ENCODE results near the gene ALDH2.
"Not testable (repeated sequence)": the region's sequence is repeated elsewhere in the genome, so short reads cannot be mapped to it uniquely, and the experiment has no call there.

The ALDH2 gene

GRCh38 chr12:111823891-111824290 is 57.2 kb downstream of the ALDH2 start:
- H3K4me3 ChIP-seq (ENCODE audit: low read depth, low read length): no peak overlapping the region
- no peak for DNase-seq (ENCODE audit: low read depth)
- TF ChIP-seq CTCF (IDR thresholded peaks at IDR 0.05; ENCODE audit: low read depth, low read length, missing control alignments): no peak
- in situ Hi-C loops (cut with HindIII; ENCODE audit: low sequenced_read_pairs): no loop called here

- TF ChIP-seq CTCF (IDR thresholded peaks at IDR 0.05; ENCODE audit: low read depth, low read length, missing control alignments): peak; percentile 5
- H3K4me3 ChIP-seq (ENCODE audit: low read depth, low read length); in situ Hi-C loops (cut with HindIII; ENCODE audit: low sequenced_read_pairs); DNase-seq (ENCODE audit: low read depth): not testable (repeated sequence)
These were observed 57.6 kb downstream of the ALDH2 start for GRCh38 chr12:111824312-111824711.

- in situ Hi-C loops (cut with HindIII; ENCODE audit: low sequenced_read_pairs): no loop called here
- TF ChIP-seq CTCF (IDR thresholded peaks at IDR 0.05; ENCODE audit: low read depth, low read length, missing control alignments): no peak
These were observed 58.8 kb downstream of the ALDH2 start for GRCh38 chr12:111825509-111825908.

GRCh38 chr12:111826316-111826715 is 59.6 kb downstream of the ALDH2 start:
- no peak for DNase-seq (ENCODE audit: low read depth)
- in situ Hi-C loops (cut with HindIII; ENCODE audit: low sequenced_read_pairs): no loop called here
- no peak for TF ChIP-seq CTCF (IDR thresholded peaks at IDR 0.05; ENCODE audit: low read depth, low read length, missing control alignments)
- H3K4me3 ChIP-seq (ENCODE audit: low read depth, low read length): no peak overlapping the region

More at GRCh38 chr12:111825509-111825908, 58.8 kb downstream of the ALDH2 start:
- H3K4me3 ChIP-seq (ENCODE audit: low read depth, low read length): no peak overlapping the region
- DNase-seq (ENCODE audit: low read depth): no peak

- DNase-seq (ENCODE audit: low read depth): no peak
- in situ Hi-C loops (cut with HindIII; ENCODE audit: low sequenced_read_pairs): no loop called here
- no peak overlapping the region for H3K4me3 ChIP-seq (ENCODE audit: low read depth, low read length)
- TF ChIP-seq CTCF (IDR thresholded peaks at IDR 0.05; ENCODE audit: low read depth, low read length, missing control alignments): no peak
These were observed 60.3 kb downstream of the ALDH2 start for GRCh38 chr12:111826992-111827391.

- in situ Hi-C loops (cut with HindIII; ENCODE audit: low sequenced_read_pairs): no loop called here
- no peak overlapping the region for H3K4me3 ChIP-seq (ENCODE audit: low read depth, low read length)
- no peak for DNase-seq (ENCODE audit: low read depth)
- no peak for TF ChIP-seq CTCF (IDR thresholded peaks at IDR 0.05; ENCODE audit: low read depth, low read length, missing control alignments)
These were observed 61.2 kb downstream of the ALDH2 start for GRCh38 chr12:111827907-111828306.
